HG02981 (cell line): ENCODE data around the gene NKAPD1.

Experiments
- ATAC-seq: cut with Tn5 transposase; IDR thresholded peaks from one replicate; pipeline ENCODE4 v1.9.1; 2021; ENCODE audit warnings: mild to moderate bottlenecking, moderate library complexity; ENCODE audit not compliant: unreplicated experiment

The NKAPD1 gene

DNA sequence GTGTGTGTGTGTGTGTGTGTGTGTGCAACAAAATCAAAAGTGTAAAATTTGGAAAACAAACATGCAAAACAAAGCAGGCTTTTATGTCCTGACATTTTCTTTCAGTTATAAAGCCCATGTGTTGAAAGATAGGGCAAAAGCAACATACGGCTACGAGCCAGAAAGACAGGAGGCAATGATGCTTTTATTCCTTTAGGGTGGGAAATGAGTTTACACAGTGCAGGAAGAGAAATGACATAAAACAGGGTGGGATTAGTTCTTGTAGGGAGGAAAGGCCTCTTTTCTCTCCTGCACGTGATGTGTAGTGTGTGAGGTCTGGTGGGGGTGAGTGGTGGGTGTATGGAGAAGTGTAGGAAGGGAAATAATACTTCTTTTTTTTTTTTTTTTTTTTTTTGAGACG is 60.4 kb downstream of the NKAPD1 start:
- no peak for ATAC-seq
